HTR-8/SVneo (cell line): Measurements from ENCODE around the gene PRSS37.

Source experiments
- DNase-seq: peaks from one replicate; pipeline ENCODE4 v3.0.0; 2011; ENCODE audit warnings: low spot score, mixed read lengths; ENCODE audit not compliant: insufficient read length
- FAIRE-seq: peaks from 2 replicates; lab custom pipeline; 2011; peaks lifted over from hg19 to GRCh38; lab: Jason Lieb, UNC

The PRSS37 gene

GRCh38 chr7:141792526-141792925 is 48.8 kb downstream of the PRSS37 start:
- FAIRE-seq = no peak
- DNase-seq = no peak

GRCh38 chr7:141789917-141790316 is 51.4 kb downstream of the PRSS37 start, which contains the start of gene TAS2R5:
Gene TAS2R5, plus strand, starts transcription at chr7:141790217. Its CDS starts 145 bp downstream, at chr7:141790362.
- DNase-seq (no peak), FAIRE-seq (no peak)

- DNase-seq = no peak
- FAIRE-seq = no peak
Observed at GRCh38 chr7:141788296-141788695, 53.0 kb downstream of the PRSS37 start.
